SIG-M5 treated with dmso at 0.1 percent for 504 hours (cell line): ENCODE results near the gene ABI2.
"Not testable (repeated sequence)": the region's sequence is repeated elsewhere in the genome, so short reads cannot be mapped to it uniquely, and the experiment has no call there.

Experiments used
- DNase-seq: peaks from one replicate; lab custom pipeline; 2025; ENCODE audit not compliant: unreplicated experiment; lab: John Stamatoyannopoulos, UW

The ABI2 gene

GRCh38 chr2:203354966-203355365, 26.8 kb downstream of the ABI2 start:
- DNase-seq: no peak

- DNase-seq: no peak
Measured at GRCh38 chr2:203359450-203359849, 31.3 kb downstream of the ABI2 start.

GRCh38 chr2:203360833-203361430, 32.7 kb downstream of the ABI2 start:
- no peak for DNase-seq

- DNase-seq: no peak
Measured at GRCh38 chr2:203361495-203361894, 33.3 kb downstream of the ABI2 start.

- no peak for DNase-seq
Measured at GRCh38 chr2:203361922-203362321, 33.7 kb downstream of the ABI2 start.

GRCh38 chr2:203366639-203367466, 38.7 kb downstream of the ABI2 start:
- DNase-seq: no peak

- DNase-seq: not testable (repeated sequence)
Measured at GRCh38 chr2:203372706-203373105, 44.5 kb downstream of the ABI2 start.

- no peak for DNase-seq
Measured at GRCh38 chr2:203376173-203376572, 48.0 kb downstream of the ABI2 start.

GRCh38 chr2:203379156-203379555, 51.0 kb downstream of the ABI2 start:
- no peak for DNase-seq

- no peak for DNase-seq
Measured at GRCh38 chr2:203383038-203383437, 54.8 kb downstream of the ABI2 start.

GRCh38 chr2:203388153-203388552, 60.0 kb downstream of the ABI2 start:
- DNase-seq: not testable (repeated sequence)

GRCh38 chr2:203394519-203395227, 66.5 kb downstream of the ABI2 start:
- no peak for DNase-seq

GRCh38 chr2:203395858-203396257, 67.7 kb downstream of the ABI2 start:
- no peak for DNase-seq

- DNase-seq: no peak
Measured at GRCh38 chr2:203396667-203397066, 68.5 kb downstream of the ABI2 start.

- no peak for DNase-seq
Measured at GRCh38 chr2:203399031-203399430, 70.8 kb downstream of the ABI2 start.

GRCh38 chr2:203400805-203401585, 72.8 kb downstream of the ABI2 start:
- no peak for DNase-seq

- DNase-seq: no peak
Measured at GRCh38 chr2:203404996-203405395, 76.8 kb downstream of the ABI2 start.

- DNase-seq: no peak
Measured at GRCh38 chr2:203407496-203407895, 79.3 kb downstream of the ABI2 start.

- DNase-seq: no peak
Measured at GRCh38 chr2:203412546-203413331, 84.5 kb downstream of the ABI2 start.

GRCh38 chr2:203413796-203414195, 85.6 kb downstream of the ABI2 start:
- no peak for DNase-seq
